AG04450 (cell line): ENCODE results near the gene COA8. TPM values are rescaled to one million over a fixed set of nuclear protein-coding genes. Genes with fewer than 3 reads are reported as not detected.
A peak's percentile ranks its signal among the peaks of the same experiment; 100 is the strongest.

Experiments used
- CTCF ChIA-PET: fragments of 300-600, 350-600 bp; formaldehyde crosslinking; extraction: SDS; loops from one replicate; lab custom pipeline; 2022; ENCODE audit warnings: antibody characterized with exemption, inconsistent platforms; lab: Charles Lee
- POLR2A ChIA-PET: fragments of 350-600 bp; formaldehyde crosslinking; extraction: SDS; loops from one replicate; lab custom pipeline; 2021; ENCODE audit warnings: antibody characterized with exemption, inconsistent platforms; lab: Yijun Ruan, JAX
- DNase-seq: peaks from one replicate; pipeline ENCODE4 v3.0.0-alpha.2; 2011; ENCODE audit warnings: low read depth, low spot score
- H3K27ac ChIP-seq: one replicate; pipeline ENCODE4 v1.5.1; 2012; ENCODE audit warnings: low read depth, low read length, control low read depth
- H3K27me3 ChIP-seq: one replicate; pipeline ENCODE4 v1.6.0; 2012; ENCODE audit warnings: low read length; ENCODE audit not compliant: control insufficient read depth, insufficient read depth
- H3K4me3 ChIP-seq: 2 replicates; pipeline ENCODE4 v1.5.1; 2011; ENCODE audit warnings: mild to moderate bottlenecking, low read depth, low read length, control low read depth
- H3K9me3 ChIP-seq: 2 replicates; pipeline ENCODE4 v1.5.1; 2012; ENCODE audit warnings: low read length; ENCODE audit not compliant: control insufficient read depth, insufficient read depth
- polyA plus RNA-seq: library from polyadenylated mRNA; depleted of rRNA; stranded (reverse); fragments of >200 nt; gene quantifications from 2 replicates; pipeline ENCODE4 v1.2.3, GENCODE V29; 2011
- TF ChIP-seq, protein P1 (sequence below): IDR thresholded peaks from 2 replicates; pipeline ENCODE4 v1.5.1; 2011; ENCODE audit warnings: low read depth, low read length, control low read depth, inconsistent platforms

The COA8 gene
- polyA plus RNA-seq, 1 experiment, result 29.8 TPM

DNA sequence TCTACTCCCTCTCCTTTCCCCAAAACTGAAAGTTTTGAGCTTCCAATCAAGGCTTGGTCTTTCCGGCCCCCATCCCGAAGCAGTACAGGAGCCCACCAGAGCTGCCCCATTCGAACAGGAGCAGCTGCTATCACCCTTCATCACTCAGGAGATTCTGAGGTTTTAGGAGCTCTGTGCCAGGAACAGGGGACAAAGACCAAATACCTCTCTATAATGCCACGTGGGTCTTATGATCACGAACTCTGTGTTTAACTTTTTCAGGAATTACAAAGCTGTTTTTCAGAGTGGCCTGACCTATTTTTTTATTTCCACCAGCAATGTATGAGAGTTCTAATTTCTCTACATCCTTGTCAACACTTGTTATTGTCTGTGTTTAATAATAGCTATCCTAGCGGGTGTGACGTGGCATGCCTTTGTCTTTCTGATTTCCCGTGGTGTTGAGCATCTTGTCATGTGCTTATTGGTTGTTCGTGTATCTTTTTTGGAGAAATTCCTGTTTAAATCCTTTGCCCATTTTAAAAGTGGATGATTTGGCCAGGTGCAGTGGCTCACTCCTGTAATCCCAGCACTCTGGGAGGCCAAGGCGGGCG, 21.7 kb downstream of the COA8 start:
- TF ChIP-seq, protein P1, sequence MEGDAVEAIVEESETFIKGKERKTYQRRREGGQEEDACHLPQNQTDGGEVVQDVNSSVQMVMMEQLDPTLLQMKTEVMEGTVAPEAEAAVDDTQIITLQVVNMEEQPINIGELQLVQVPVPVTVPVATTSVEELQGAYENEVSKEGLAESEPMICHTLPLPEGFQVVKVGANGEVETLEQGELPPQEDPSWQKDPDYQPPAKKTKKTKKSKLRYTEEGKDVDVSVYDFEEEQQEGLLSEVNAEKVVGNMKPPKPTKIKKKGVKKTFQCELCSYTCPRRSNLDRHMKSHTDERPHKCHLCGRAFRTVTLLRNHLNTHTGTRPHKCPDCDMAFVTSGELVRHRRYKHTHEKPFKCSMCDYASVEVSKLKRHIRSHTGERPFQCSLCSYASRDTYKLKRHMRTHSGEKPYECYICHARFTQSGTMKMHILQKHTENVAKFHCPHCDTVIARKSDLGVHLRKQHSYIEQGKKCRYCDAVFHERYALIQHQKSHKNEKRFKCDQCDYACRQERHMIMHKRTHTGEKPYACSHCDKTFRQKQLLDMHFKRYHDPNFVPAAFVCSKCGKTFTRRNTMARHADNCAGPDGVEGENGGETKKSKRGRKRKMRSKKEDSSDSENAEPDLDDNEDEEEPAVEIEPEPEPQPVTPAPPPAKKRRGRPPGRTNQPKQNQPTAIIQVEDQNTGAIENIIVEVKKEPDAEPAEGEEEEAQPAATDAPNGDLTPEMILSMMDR, result no peak
- CTCF ChIA-PET, result no interaction called here
- Histone ChIP-seq H3K4me3 (no peak overlapping the region), H3K27ac (no peak overlapping the region), H3K27me3 (no peaks in the 10 kb centered on the region), H3K9me3 (no peaks in the 10 kb centered on the region; the same call in 1 of the 2 replicates)
- POLR2A ChIA-PET, result no interaction called here
- DNase-seq, result no peak

DNA sequence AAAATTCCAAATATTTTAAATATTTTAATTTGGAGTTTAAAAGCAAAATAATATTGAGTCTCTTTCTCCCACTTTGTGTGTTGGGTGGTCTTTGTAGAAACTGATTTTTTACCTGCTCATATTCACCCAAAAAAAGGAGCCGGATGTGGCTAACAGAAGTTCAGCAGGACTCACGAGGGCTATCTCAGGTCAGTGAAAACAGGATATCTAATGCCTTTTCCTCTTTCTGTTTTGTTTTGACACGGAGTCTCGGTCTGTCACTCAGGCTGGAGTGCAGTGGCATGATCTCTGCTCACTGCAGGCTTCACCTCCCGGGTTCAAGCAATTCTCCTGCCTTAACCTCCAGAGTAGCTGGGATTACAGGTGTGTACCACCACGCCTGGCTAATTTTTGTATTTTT, 30.8 kb downstream of the COA8 start:
- POLR2A ChIA-PET, result interaction anchor here (0.7 kb wide), 1 partner anchor 22 kb away, joined by 3 read pairs; no protein-coding TSS in a partner anchor
- TF ChIP-seq, protein P1, result no peak
- H3K27me3 ChIP-seq, result no peaks in the 10 kb centered on the region
- CTCF ChIA-PET, result interaction anchor here (0.7 kb wide), 1 partner anchor 21 kb away, joined by 4 read pairs; no protein-coding TSS in a partner anchor
- no peak overlapping the region for H3K4me3 ChIP-seq
- H3K27ac ChIP-seq, result no peak overlapping the region
- no peaks in the 10 kb centered on the region for H3K9me3 ChIP-seq
- no peak for DNase-seq

DNA sequence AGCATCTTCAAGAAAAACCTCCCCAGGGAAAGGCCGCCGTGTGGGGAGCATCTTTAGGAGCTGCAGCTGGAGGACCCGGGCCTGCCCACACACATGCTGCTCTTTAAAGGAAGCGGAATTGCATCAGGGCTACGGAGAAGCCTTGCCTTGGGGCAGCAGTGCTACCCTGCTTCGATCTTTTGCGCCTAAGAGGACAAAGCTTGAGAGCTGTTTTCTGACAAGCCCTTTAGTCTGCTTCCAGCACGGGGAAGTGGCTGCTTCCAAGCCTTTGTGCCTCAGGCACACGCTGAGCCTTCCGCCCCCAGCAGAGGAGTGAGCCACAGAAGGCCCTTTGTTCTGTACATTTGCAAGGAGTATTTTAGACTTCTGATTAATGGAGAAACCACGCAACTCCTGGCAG, 31.5 kb downstream of the COA8 start:
- CTCF ChIA-PET, result interaction anchor here (0.5 kb wide), 1 partner anchor 30 kb away, joined by 4 read pairs; no protein-coding TSS in a partner anchor
- Histone ChIP-seq H3K27ac (peak overlapping the region; percentile 61), H3K27me3 (no peaks in the 10 kb centered on the region), H3K4me3 (no peak overlapping the region), H3K9me3 (no peaks in the 10 kb centered on the region)
- POLR2A ChIA-PET, result interaction anchor here (0.7 kb wide), 1 partner anchor 23 kb away, joined by 3 read pairs; no protein-coding TSS in a partner anchor
- TF ChIP-seq, protein P1, result no peak
- no peak for DNase-seq

DNA sequence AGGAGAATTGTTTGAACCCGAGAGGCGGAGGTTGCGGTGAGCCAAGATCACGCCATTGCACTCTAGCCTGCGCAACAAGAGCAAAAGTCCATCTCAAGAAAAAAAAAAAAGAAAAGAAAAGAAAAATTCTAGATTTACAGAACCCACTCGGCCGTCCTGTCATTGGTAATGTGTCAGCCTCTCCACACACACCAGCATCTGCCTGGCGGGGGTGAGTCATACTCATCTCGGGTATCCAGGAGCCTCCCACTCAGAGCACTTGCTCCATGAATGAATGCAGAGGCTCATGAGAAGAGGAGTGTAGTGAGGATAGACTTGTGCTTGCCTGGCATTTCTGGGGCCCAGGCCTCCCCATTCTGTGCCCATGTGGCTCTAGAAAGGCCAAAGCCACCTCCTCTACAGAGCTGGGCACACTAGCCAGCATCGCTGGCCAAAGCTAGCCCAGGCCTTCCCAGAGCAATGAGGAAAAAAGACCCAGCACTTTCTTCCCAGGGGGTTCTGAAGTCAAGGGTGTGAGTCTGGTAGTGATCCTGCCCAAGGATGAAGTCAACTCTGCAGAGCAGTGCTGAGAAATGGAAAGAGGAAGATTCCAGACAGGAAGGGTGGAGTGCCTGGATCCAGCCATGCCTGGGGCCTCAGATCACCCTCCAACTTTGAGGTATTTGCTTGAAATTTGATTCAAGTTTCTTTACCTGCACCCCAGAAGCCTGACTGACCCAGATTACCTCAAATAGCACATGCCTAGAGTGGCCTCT, 35.0 kb downstream of the COA8 start:
- Histone ChIP-seq H3K4me3 (no peak overlapping the region), H3K9me3 (no peaks in the 10 kb centered on the region), H3K27me3 (no peaks in the 10 kb centered on the region), H3K27ac (peak overlapping the region; percentile 61)
- peak; percentile 78 for DNase-seq
- POLR2A ChIA-PET, result no interaction called here
- TF ChIP-seq, protein P1, result no peak
- CTCF ChIA-PET, result interaction anchor here (0.7 kb wide), 1 partner anchor 51 kb away, joined by 4 read pairs; no protein-coding TSS in a partner anchor

DNA sequence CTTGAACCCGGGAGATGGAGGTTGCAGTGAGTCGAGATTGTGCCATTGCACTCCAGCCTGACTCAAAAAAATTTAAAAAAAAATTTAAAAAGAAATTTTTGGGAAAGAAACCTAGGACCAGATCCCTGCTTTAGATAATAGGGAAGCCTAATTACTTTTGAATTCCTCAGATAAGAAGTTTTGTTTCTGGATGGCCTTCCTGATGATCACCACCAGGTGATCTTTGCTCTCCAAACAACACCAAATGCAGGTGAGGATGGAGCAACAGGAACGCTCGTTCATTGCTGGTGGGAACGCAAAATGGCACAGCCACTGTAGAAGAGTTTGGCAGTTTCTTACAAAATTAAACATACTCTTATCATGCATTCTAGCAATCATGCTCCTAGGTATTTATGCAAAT, 37.7 kb downstream of the COA8 start:
- Histone ChIP-seq H3K4me3 (no peak overlapping the region), H3K27me3 (no peaks in the 10 kb centered on the region), H3K9me3 (no peaks in the 10 kb centered on the region), H3K27ac (no peak overlapping the region)
- DNase-seq, result no peak
- CTCF ChIA-PET, result interaction anchor here (0.7 kb wide), 1 partner anchor 8 kb away, joined by 3 read pairs; no protein-coding TSS in a partner anchor
- TF ChIP-seq, protein P1, result no peak
- POLR2A ChIA-PET, result no interaction called here
